Fibroblast of the aortic adventitia (primary cell): ENCODE results near the gene EIF4B. TPM values are rescaled to one million over a fixed set of nuclear protein-coding genes. Genes with fewer than 3 reads are reported as not detected.

Experiments
- DNase-seq: peaks from one replicate; pipeline ENCODE4 v3.0.0-alpha.2; 2010; ENCODE audit warnings: low read depth
- H3K4me3 ChIP-seq: 2 replicates; pipeline ENCODE4 v1.5.1; 2011; ENCODE audit warnings: low read depth, mild to moderate bottlenecking, control low read depth, low read length, moderate library complexity
- total RNA-seq: library from RNA; depleted of rRNA; stranded (reverse); fragments of >200 nt; gene quantifications from 2 replicates; pipeline ENCODE4 v1.2.3, GENCODE V29; 2012; ENCODE audit warnings: low replicate concordance
- TF ChIP-seq, protein P1 (sequence below): IDR thresholded peaks from 2 replicates; pipeline ENCODE4 v1.5.1; 2011; ENCODE audit warnings: mild to moderate bottlenecking, low read length, control low read depth, inconsistent platforms; ENCODE audit not compliant: insufficient read depth

EIF4B gene
- total RNA-seq, 1 donor, result 1,016 TPM

DNA sequence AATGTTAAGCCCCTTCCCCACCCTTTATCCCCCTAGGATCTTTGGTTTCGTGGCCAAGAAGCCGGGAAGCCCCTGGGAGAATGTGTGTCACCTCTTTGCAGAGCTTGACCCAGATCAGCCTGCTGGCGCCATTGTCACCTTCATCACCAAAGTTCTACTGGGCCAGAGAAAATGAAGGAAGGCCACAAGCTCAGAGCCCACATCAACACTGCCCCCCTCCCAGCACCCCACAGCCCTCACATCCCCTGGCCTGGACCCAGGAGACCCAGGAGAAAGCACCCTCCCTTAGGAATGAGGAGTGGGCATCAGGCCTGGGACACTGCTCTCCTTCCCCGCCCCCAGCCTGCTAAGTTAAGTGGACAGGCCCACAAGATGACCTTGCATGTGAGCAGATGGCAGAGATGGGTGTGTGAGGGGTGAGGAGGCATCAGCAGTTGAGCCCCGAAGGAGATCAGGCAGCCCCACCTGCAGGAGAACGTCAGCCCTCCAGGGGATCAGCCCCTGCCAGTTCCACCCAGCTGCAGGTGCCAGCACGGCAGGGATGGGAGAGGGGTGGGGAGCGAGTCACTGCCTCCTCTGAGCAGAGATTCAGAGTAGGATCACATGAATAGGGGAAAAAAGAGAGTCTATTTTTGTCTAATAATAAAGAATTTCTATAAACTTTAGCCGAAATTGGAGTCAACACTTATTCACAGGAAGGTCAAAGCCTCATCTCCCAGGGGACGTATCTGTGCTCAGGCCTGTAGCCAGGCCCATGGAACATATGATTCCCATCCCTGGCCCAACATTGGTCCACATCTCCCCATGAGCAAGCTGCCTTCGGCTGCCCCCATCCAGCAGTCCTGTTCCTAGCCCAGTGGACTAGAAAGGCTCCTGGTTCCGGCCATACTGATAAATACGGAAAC is 57.7 kb downstream of the EIF4B start:
- DNase-seq, result peak; percentile 95
- TF ChIP-seq, protein P1, sequence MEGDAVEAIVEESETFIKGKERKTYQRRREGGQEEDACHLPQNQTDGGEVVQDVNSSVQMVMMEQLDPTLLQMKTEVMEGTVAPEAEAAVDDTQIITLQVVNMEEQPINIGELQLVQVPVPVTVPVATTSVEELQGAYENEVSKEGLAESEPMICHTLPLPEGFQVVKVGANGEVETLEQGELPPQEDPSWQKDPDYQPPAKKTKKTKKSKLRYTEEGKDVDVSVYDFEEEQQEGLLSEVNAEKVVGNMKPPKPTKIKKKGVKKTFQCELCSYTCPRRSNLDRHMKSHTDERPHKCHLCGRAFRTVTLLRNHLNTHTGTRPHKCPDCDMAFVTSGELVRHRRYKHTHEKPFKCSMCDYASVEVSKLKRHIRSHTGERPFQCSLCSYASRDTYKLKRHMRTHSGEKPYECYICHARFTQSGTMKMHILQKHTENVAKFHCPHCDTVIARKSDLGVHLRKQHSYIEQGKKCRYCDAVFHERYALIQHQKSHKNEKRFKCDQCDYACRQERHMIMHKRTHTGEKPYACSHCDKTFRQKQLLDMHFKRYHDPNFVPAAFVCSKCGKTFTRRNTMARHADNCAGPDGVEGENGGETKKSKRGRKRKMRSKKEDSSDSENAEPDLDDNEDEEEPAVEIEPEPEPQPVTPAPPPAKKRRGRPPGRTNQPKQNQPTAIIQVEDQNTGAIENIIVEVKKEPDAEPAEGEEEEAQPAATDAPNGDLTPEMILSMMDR, result no peak
- H3K4me3 ChIP-seq, result no peak overlapping the region

DNA sequence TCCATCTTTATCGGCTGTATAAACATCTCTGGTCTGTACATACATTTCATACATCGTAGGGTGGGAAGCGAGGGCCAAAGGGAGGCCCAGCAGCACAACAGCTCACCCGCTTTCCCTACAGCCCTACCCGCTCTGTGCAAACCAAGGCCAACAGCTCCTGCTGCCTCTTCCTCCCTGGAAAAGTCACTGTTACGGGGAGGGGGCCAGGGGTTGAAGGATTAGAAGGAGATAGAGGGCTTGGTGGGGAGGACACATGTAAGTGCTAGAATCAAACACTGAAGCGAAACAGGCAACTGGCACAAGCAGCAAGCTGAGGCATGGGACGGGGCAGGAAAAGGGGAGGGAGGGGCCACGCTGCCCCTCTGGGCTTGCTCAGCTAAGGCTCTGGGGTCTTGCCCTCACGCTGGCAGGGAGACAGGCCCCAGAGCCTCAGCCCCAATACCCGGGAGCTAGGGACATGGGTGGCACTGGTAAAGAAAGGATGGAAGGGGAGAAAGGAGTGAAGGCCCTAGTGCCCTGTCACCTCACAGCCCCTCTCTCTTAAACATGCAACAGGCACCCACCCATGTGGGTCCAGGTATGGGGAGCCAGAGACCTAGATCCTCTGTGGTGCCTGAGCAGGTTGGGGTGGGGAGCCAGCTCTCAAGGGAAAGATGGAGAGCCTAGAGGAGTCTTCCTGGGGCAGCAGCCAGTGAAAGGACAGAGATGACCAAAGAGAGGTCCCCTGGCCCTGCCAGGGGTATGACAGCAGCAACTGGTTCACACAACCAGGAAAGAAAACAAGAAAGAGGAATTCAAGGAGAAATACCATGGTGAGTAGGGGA is 58.6 kb downstream of the EIF4B start:
- no peak for DNase-seq
- H3K4me3 ChIP-seq, result no peak overlapping the region
- TF ChIP-seq, protein P1, result no peak

DNA sequence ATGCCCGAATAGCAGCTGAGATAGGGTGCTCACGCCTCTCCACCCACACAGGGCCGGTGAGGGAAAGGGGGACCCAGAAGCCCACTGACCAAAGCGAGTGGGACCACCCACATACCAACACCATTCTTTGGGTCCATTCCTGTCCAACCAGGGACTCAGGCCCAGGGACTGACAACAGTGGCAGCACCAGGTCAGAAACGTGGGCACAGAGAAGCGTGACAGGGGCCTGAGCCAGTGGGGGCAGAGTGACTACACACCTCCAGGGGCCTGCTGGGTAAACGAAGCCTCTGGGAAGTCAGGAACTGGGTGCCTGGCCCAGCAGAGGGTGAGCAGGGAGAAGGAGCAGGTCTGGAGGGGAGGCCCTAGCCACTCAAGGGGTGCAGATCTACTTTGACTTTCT is 59.2 kb downstream of the EIF4B start:
- TF ChIP-seq, protein P1, result no peak
- H3K4me3 ChIP-seq, result no peak overlapping the region
- DNase-seq, result no peak

DNA sequence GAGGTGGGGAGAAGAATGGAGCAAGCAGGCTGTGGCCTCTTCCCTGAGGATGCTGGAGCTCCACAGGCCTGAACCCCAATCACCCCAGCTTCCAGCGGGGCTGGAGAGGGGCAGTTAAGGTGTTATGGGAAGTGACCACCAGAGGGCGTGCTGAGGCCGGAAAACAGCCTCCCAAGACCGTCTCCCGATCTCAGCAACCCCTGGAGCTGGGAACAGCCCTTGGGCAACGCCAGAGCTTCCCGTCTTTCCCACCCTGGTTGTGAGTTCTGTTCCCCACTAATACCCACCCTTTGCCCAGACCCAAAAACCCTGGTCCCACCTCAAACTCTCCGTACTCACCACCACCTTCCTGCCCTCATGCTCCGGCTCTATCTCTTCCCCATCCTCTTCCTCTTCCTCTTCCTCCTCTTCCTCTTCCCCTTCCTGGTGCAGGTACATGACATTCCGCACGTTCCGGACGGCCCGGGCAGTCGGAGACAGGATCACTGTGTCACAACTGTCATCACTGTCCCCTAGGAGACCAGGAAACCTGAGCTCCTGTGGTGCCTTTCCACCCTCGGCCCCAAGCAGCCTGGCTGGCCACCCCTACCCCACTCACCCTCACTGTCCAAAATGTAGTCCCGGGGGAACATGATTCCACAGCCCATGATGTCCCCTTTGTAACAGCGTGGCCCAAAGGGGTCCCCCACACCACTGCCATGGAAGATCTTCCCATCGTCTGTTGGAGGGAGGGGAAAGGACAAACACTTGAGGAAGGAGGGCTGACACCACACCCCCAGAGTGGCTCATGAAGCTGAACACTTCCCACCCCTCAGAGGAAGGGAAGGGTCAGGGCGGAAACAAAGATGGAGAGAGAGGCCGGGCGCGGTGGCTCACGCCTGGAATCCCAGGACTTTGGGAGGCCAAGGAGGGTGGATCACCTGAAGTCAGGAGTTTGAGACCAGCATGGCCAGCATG is 60.0 kb downstream of the EIF4B start:
- H3K4me3 ChIP-seq, result peak overlapping the region; percentile 25

DNA sequence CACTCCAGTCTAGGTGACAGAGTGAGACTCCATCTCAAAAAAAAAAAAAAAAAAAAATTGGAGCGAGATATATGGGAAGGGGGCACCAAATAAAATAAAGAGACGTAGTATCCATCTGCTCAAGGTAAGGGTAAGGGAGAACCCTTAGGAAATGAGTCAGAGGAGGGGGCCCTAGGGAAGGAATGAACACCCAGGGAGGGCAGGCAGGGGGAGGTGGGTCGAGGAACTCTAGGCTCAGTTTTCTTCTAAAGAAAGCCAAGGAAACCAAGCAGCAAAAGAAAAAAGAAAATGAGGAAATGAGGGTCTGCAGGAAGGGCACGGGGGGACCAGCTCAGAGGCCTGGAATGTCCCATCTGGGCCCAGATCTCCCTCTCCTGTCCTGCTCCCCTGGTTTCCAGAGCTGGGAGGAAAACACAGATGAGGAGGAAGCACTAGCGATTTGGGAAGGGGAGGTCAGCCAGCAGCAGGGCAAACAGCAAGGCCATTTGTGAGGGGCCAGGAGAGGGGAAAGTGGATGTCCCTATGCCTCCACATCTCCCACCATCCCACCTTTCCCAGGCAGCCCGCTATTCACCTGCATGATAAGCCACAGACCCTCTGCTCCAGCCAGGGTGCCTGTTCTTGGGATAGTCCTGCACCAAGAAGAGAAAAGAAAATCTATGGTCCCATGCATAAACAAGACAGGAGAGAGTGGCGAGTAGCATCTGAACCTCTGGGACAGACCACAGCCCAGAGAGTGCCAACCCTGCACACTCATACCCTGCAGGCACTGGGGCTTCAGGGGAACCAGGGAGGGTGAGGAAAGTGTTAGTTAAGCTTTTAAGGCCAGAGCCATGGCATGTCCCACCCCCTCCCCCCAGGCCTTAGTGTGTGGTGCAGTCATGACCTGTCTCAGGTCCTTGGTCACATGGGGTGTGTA is 61.1 kb downstream of the EIF4B start:
- no peak for DNase-seq

More for the DNA sequence above, 60.0 kb downstream of the EIF4B start:
- peak; percentile 89 for DNase-seq
- TF ChIP-seq, protein P1, result peak; percentile 81

More for the DNA sequence above, 61.1 kb downstream of the EIF4B start:
- no peak overlapping the region for H3K4me3 ChIP-seq
- TF ChIP-seq, protein P1, result no peak
